Activated CD4-positive, alpha-beta T cell treated with anti-CD3 and anti-CD28 coated beads, Interleukin-2, amount 50 U/mL, for 4 hours (primary cell): ENCODE measurements around the gene SRSF6.
A peak's percentile ranks its signal among the peaks of the same experiment; 100 is the strongest.
"Not testable (repeated sequence)": the region's sequence is repeated elsewhere in the genome, so short reads cannot be mapped to it uniquely, and the experiment has no call there.

ENCODE experiments used
- DNase-seq, 2 experiments: peaks; one replicate each; pipeline ENCODE4 v3.0.0-alpha.2; 2020

SRSF6 gene

DNA sequence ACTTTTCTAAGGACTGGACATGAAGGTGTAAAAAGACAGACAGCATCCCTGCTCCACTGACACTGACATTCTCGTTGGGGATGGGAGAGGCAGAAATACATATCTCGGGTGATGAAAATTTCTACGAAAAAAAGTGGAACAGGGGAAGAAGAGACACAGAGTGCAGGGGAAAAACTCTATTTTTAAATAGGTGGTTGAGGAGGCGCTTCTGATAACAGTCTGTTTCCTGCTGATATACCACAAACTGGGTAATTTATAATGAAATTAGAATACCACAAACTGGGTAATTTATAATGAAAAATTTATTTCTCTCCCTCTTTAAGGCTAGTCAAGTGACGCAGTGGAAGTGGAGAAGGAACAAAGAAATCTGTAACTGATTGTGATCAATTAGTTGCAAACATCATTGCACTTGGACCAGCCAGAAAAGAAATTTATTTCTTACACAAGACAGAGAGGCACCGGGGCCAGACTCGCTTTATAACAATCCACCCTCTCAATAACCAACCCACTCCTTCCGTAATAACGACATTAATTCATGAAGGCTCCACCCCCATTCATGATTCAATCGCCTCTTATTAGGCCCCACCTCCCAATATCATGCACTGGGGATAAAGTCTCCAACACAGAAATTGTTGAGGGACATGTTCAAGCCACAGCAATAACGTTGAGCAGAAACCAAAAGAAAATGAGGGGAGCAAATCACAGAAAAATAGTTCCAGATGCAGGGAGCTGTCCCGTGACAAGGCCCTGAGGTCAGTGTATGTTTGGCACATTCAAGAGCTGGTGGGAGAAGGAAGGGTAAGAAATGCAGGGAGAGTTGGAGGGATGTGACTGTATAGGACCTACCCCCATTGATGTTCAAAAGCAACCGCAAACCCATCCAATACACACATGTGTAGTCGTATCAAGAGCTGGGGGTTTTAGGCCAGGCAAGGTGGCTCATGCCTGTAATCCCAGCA lies 6.6 kb upstream of the SRSF6 start:
- DNase-seq, result no peak

GRCh38 chr20:43452404-43453126 lies 5.1 kb upstream of the SRSF6 start:
- no peak for DNase-seq

DNA sequence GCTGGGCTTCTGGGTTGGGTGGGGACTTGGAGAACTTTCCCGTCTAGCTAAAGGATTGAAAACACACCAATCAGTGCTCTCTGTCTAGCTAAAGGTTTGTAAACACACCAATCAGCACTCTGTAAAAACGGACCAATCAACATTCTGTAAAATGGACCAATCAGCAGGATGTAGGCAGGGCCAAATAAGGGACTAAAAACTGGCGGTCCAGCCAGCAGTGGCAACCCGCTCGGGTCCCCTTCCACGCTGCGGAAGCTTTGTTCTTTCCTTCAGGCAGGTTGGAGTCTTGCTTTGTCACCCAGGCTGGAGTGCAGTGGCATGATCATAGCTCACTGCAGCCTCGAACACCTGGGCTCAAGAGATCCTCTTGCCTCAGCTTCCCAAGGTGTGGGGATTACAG lies 1.4 kb upstream of the SRSF6 start:
- DNase-seq, result not testable (repeated sequence)

DNA sequence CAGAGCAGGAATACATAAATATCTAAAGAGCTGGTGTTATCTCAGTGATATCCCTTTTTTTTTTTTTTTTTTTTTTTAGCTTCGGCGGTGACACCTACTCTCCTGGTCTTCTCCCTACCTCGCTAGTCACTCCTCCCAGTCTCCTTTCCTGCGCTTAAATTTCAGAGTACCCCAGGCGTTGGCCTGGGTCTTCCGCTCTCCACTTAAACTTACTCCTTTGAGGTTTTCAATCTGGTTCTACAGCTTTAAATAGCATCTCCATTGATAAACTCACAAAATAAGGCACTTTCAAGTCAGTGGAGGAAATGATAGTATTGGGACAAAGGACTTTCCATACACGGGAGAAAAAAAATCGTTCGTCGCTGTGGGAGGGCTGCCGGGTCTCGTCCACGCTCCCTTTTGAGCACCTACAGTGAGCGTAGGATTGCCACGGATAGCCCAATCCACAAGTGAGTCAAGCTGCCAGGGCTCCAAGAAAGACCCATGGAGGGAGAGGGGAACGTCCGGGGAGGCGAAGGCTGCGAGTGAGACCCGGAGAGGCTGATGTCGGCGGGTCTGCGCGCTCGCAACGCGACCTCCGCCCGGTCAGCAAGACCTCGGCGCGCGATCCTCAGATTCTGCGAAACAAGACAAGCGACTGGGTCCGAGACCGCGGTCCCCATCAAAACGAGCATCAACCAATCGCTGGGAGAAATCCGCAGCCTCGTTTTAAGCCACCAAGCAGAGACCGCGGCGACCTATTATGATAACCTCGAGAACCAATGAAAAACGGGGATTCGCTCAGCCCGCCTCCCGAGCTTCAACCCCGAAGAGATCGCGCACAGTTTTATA lies 672 bp upstream of the SRSF6 start:
- peak; percentile 82 to 84 for DNase-seq

DNA sequence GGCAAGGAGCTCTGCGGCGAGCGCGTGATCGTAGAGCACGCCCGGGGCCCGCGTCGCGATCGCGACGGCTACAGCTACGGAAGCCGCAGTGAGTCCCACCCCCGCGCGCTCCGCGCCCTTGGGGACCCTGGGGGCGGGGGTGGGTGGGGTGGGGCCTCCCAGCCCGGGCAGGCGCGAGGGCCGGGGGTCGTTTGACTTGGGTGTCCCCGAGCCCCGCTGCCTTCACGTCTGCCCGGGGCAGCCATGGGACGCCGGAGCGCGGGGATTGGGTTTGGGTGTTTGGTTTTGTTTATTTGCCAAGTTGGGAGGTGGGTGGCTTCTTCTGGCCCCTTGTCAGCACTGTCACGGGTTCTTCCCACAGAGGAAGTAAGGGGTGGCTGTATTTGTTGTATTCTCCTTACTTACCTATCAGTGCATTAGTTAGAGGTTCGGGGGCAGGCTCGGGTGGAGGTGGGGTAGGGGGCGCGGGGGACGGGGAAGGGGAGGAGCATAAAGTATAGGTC lies 777 bp downstream of the SRSF6 start:
- no peak for DNase-seq

GRCh38 chr20:43459022-43459942 lies 1.6 kb downstream of the SRSF6 start:
- no peak for DNase-seq

DNA sequence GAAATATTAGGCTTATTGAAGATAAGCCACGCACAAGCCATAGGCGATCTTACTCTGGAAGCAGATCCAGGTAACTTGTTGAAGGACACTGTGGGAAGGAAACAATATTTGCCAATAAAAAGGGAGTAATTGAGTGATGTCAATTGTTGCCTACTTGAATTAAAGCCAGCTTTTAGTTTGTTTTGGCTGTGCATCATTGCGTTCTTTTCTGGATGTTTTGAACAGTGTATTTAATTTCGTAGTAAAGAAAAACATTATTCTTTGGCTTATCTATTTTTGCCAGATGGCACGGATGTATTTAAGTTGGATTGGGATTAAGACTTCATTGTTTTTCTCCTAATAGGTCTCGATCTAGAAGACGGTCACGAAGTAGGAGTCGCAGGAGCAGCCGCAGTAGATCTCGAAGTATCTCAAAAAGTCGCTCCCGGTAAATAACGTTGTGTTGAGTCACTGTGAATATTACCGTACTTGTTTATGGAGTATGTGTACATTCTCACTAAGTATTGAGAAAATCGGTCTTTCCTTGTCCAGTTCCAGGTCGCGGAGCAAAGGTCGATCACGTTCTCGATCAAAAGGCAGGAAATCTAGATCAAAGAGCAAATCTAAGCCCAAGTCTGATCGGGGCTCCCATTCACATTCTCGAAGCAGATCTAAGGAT lies 2.6 kb downstream of the SRSF6 start:
- DNase-seq, result no peak

DNA sequence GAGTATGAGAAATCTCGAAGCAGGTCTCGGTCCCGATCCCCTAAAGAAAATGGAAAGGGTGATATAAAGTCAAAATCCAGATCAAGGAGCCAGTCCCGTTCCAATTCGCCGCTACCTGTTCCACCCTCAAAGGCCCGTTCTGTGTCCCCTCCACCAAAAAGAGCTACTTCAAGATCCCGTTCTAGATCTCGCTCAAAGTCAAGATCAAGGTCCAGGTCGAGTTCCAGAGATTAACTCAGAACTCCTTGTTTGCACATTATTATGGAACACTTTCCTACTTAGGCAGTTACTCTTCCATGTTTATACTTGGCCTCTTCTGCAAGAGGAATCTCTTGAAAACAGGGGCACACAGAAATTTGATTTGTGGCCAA lies 3.1 kb downstream of the SRSF6 start:
- DNase-seq, result no peak

GRCh38 chr20:43461894-43462659 lies 4.4 kb downstream of the SRSF6 start:
- DNase-seq, result no peak

DNA sequence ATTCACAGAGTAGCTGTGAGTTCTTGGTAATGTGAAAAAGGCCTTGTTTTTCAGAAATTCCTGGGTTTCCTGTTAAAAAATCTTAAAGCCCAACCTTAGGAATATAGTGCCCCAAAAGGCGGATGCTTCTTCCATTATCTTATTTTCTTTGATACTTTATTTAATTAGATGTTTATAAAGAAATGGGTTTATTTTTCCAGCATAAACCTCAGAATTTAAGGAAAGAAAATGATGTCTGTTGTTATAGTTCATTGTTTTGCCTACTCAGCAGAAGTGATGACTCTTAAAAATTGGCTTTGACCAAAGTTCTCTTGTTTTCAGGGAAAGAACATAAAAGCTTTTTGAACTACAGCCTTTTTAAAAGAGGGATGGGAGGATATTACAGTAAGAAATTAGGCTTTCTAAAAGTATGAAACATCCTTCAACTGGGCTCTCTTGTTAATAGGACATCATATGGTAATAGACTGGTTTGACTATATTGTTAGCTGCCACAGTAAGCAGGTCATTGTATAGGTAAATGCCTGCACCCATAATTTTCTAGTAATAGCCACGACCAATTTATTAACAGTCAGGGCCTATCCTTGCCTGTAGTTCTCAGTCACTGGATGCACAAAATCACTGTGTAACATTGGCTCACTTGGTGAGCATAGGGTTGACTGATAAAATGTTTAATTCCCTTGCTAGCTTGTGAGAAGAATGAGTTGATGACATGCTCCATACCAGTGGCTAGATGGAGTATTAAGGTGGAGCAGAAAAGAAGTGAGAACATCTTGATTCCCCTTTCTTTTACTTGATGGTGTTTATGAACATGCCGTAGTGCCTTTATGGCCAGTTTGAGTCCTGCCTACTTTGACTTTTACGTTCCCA lies 5.2 kb downstream of the SRSF6 start:
- DNase-seq, result no peak

GRCh38 chr20:43463527-43464218 lies 6.0 kb downstream of the SRSF6 start:
- DNase-seq, result no peak

- DNase-seq, result no peak
These were observed 6.6 kb downstream of the SRSF6 start for GRCh38 chr20:43464219-43464790.

DNA sequence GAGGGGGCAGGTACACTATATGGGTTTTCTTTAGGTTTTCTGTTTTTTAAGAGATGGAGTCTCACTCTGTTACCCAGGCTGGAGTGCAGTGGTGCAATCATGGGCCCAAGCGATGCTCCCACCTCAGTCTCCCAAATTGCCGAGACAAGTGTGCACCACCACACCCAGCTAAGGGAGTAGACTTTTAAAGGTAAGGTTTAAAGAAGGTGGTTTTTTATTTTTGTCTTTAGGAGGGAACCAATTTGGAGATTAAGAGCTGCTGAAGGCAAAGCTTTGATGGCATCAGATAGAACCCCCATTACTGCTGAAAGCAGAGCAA lies 7.9 kb downstream of the SRSF6 start:
- DNase-seq, result no peak

GRCh38 chr20:43467589-43467988 lies 9.9 kb downstream of the SRSF6 start:
- no peak for DNase-seq

DNA sequence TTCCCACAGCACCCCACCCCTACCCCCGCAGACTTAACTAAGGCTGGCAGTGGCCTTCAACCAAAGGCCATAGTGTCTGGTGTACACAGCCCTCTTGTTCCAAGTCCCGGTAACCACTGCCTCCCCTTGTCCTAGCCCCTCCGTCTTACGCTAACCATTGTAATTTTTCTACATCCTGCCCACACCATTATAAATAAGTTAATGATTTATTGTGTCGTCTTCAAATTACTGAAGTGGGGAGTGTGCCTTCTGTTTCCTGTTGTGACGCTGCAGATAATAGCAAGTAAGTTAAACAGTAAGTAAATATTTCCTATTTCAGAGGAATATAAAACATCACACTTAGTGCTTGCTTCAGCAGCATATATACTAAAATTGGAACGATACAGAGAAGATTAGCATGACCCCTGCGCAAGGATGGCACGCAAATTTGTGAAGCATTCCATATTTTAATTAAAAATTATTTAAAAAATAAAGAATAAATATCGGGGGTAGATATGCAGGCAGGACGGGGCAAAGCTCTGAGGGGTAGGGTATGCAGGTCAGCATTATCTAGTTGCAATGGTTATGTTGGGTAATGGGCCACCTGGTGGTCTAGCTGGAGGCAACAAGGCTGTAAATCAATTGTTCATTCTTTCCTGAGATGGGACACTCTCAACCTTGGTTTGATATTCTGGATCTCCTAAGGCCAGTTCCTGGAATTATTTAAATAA lies 15.1 kb downstream of the SRSF6 start:
- no peak for DNase-seq

DNA sequence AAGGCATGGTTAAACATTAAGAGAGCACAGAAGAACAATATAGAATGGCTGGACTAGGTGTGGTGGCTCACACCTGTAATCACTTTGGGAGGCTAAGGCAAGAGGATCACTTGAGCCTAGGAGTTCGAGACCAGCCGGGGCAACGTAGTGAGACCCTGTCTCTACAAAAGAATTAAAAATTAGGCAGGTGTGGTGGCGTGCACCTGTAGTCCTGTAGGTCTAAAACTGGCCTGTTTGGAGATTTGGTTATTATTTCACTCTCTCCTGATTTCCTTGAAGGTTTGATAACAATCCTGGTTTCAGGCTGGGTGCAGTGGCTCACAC lies 15.6 kb downstream of the SRSF6 start:
- no peak for DNase-seq

- no peak for DNase-seq
These were observed 19.5 kb downstream of the SRSF6 start for GRCh38 chr20:43477193-43477592.

- DNase-seq, result no peak
These were observed 19.9 kb downstream of the SRSF6 start for GRCh38 chr20:43477619-43478018.
